NCI-H446 treated with DMSO at 0.1 percent for 48 hours (cell line): ENCODE measurements around the gene P2RY14.

Experiments used
- DNase-seq: peaks from one replicate; lab custom pipeline; 2025; lab: John Stamatoyannopoulos, UW

Gene P2RY14

DNA sequence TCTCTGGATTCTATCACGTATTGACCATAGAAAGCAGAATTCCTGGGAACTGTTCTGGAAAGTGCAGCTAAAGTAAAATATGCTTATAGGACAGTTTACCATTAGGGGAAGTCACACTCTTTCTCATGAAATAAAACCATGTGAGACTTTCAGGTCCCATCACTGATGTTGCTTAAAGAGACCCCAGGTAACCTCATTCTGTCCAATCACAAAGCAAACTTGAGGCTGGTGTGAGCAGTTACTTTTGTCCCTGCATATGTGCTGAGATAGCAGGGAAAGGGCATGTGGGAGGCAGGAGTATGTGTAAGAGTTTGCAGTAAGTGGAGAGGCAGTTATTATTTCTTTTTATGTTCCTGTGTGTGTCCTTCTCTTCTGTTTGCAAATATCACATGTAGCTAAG lies 22.2 kb upstream of the P2RY14 start:
- no peak for DNase-seq

DNA sequence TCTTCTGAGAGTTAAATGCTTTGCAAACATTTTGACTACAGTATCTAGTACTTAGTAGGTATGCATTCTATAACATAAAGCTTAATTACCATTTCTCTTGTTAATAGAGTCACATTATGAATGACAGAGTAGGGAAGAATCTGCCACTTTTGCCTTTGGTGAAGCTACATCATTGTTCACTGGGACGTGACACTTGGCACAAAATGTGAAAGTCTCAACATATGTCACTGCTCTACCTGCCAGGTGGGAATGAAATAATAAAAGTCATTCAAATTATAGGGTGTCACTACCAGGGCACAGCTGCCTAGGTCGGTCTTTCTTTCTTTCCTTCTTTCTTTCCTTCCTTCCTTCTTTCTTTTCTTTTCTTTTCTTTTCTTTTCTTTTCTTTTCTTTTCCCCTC lies 20.7 kb upstream of the P2RY14 start:
- DNase-seq = no peak

DNA sequence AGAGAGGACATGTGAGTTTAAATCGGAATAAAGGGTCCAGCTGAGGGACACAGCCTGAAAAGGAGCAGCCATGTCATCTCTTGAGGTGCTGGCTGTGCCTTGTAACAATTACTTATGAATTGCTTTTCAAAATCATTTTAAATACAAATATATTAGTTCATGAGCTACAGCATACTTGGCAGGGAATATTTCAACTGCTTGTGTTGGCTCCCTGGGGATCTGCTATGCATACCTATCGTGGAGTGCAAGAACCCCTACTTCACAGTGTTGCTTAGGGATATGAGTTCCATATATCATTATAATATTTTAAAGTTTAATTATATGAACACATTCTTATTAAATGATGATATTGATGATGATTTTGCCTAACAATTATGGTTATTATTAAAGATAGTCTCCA lies 19.1 kb upstream of the P2RY14 start:
- DNase-seq = no peak

DNA sequence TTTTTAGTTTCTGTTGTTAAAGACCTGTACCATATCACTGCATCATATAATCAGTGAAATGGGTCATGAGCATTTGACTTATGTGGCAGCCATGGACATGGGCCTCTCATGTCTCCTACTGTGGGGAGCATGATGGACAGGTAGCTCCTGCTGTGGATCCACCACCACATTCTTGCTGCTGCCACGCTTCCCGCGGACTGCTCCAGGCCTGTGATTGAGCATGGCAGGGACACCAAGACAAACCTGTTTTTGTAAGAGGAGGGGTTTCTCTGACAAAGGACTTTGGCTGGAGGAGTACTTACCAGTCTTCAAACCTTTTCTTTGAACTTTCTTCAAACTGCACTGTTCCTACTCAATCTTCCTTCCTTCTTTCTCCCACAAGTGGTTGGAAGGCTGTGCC lies 17.9 kb upstream of the P2RY14 start:
- no peak for DNase-seq

DNA sequence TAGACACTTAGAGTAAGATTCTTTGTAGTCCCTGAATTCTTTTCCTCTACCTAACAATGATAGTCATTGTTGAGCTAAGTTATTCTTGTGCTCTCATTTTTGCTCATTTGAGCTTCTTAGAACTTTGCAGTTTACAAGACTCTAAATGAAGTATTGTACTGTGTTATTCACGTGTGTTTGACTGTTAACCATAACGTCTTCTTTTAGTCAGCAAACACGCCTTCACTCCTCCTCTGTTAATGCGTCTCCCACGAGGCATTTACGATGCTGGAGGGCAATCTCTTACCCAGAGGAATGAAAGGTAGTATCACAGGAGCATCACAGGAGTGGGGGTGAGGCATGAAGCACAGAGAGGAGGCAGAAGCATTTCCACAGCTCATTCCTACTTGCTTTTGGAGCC lies 14.8 kb upstream of the P2RY14 start:
- DNase-seq = no peak

DNA sequence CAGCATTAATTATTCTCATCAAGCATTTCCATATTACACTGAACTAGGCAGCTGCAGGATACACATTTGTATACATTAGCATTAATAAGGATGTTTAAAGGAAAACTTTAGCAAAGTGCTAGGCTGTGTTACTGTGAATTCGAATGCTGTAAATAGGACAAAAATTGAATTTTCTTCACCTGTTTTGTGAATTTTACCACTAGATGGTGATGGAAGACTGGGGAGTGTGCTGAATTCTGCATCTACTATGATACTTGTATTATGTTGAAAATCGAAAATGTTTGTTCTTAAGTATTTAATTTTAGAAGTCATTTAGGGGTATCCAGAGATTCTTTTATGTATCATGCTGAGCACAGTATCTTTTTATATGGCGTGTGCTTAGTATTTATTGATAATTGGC lies 12.3 kb upstream of the P2RY14 start:
- no peak for DNase-seq

DNA sequence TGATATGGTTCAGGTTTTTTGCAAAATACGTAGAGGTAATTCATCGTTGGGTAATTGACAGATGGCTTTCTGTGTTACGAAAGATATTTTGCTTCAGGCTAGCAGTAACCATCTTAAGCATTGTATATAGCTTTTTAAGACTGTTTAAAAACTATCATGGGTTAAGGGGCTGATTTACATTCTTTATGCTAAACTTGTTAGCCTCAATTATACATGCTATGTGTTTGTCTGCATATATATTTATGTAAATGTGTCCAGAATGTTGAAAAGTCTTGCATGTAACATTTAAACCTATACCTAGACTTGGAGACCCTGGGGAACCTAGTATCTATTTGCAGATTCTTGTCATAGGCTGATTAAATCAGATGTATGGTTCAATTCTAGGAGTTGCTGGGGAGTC lies 11.1 kb upstream of the P2RY14 start:
- no peak for DNase-seq

DNA sequence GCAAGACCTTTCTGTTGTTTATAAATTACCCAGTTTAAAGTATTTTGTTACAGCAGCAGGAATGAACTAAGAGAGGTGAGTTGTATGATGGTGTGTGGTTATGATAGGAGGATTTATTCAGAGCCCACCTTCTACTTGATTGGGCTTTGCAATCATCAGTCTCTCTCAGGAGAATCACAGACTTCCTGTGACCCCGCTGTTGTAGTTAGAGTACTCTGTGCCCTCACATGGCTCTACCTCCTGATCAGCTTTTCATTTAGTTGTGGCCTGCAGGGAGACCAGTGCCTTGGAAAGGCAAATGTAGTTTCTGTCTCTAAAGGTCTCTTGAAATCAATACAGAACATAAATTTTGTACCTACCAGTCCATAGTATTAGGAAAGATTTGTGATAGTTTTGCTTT lies 7.6 kb upstream of the P2RY14 start:
- no peak for DNase-seq

DNA sequence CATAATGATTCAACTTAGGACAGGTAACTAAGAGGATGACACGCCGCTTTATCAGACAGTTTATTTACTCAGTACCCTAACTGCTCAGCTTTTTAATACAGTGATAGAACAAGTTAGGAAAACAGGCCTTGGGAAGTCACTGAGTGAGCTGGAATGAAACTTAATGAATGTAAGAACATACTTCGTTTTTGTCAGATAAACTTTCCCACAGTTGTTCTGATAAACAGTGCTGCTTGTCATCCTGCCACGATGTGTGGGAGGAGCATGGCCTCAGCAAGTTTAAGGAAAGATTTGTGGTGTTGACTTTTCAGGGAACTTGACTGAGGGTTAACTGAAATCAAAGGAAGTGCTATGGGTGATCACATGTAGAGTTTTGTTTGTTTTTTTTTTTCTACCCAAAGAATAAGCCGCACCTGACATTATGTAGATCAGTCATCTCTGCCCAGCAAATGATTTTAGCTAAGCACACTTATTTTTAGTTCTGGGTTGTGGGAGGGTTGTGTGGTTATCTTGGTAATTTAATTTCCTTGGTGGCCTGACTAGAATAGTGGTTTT lies 5.6 kb upstream of the P2RY14 start:
- DNase-seq = no peak

DNA sequence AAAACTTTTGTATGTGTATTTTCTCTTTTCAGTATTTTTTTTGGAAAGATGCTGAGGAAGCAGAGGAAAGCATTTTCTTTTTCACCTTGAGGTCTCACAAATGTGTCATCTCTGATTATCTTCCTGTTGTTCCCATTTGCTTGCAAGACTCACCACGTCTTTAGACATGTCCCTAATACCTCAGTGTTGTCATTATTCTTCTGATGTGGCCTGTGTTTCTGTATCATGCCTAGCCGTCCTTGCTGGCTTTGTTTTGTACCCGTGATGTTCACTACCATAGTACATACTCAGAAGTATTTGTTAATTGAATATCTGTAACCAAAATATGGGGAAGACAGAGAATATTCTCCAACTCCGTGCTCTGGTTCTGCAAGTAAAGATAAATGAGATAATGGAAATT lies 5.0 kb upstream of the P2RY14 start:
- DNase-seq = no peak

DNA sequence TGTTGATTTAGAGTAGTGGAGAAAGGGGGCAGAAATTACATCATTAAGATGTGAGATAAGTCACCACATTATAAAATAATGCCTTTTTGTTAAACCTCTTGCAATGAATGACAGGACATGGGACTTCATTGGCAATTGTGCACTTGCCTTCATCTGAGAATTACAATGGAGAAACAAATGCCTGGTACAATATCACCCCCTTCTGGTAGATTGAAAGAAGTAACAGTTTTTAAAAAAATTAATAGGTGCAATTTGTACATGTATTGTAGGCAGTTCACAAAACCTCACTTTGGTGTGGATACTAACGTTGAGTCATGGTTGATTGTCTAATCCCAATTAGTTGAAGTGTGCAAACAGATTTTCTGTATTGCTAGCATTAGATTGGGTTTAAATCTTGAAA lies 4.6 kb upstream of the P2RY14 start:
- DNase-seq = peak; percentile 55

DNA sequence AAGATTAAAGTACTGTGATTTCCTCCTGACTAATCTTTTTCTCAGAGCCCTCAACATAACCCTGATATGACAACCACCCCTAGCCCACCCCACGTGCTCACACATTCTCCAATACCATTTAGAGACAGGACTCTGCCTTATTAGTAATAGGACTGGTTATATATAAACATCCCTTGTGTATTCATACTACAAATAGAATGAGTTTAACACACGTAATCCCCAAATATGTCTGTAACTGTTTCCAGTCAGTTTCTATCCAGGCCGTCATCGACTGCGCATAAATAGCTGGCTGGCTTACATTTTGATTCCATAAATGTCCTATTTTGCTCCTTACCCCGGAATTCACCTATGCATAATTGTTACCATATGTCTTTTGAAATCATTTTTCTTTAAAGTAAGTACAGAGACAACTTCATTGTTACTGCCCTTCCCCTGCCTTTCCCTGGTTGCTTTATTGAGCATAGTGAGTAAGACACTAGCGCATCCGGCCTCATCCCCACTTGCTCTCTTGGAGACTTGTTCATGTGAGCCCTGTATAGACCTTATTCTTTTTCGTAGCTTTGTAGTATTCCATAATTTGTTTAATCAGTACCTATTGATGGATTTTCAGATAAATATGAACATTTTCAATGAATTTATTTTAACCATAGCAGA lies 3.5 kb upstream of the P2RY14 start:
- DNase-seq = no peak

DNA sequence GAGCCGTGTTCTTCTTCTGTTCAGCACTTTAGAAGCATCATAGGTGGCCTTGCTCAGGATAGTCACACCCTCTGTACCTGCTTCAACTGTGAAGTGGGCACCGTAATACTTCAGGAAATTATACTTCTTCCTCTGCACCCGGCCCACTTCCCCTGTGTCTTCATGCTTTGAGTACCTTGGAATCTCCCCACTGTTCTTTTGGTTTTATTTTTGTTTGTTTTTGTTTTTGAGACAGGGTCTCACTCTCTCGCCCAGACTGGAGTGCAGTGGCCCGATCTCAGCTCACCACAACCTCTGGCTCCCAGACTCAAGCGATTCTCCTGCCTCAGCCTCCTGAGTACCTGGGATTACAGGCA lies 1.7 kb downstream of the P2RY14 start:
- DNase-seq = no peak

DNA sequence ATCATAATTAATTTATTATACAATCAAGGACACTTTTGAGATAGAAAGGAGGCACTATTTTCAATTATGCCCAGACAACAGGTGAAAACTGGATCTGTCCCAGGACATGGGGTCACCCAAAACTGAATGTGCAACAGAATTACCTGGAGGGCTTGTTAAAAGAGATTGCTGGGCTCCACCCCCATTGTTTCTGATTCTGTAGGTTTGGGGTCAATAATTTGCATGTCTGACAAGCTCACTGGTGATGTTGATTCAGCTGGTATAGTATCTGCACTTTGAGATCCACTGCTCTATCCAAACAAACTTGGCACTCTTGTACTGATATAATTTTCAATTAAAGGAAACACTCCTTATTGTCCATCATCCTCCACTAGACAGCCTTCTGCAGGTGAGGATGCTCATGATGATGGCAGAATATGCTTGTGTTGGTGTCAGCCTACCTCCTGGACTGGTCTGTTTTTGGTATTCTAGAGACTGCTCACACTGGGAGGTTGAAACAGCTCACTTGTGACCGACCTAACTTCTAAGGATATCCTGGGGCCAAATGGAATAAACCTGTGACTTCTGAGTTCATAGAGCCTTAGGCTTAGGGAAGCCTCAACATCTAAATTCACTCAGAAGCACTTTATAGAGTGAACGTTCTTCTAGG lies 2.2 kb downstream of the P2RY14 start:
- DNase-seq = no peak

DNA sequence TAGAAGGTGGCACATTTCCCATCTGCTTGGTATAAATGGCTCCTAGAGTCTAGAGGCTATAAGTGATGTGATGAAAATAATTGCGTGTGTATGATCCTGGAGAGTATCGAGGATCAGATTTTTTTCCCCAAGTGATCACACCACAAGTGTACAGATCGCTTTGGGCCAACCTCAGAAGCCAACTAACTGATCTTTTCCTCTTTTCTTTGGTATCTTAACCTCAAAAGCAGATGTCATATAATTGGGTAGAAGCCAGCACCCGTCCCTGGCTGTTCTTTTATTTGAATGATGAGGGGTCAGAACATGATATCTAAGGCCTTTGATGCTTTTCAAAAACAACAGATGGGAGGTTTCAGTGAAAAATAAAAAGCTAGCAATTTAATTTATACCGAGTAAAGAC lies 3.3 kb downstream of the P2RY14 start:
- peak; percentile 12 for DNase-seq

DNA sequence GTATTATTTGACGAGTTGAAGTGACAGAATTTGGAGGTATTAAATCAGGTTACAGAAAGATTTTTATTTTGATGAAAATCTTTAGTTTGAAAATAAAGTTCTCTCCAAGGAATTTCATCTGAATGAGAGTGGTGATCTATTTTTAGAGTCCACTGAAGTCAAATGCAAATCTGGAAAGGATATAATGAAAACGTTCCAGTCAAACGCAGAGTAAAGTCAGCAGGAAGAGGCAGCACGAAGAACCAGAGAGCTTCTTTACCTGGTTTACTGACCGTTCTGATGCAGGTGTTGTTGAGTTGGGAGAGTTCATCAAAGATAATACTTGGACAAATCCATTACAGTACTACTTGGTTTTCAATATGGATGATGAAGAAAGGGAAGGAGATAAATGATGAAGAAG lies 8.7 kb downstream of the P2RY14 start:
- DNase-seq = no peak

DNA sequence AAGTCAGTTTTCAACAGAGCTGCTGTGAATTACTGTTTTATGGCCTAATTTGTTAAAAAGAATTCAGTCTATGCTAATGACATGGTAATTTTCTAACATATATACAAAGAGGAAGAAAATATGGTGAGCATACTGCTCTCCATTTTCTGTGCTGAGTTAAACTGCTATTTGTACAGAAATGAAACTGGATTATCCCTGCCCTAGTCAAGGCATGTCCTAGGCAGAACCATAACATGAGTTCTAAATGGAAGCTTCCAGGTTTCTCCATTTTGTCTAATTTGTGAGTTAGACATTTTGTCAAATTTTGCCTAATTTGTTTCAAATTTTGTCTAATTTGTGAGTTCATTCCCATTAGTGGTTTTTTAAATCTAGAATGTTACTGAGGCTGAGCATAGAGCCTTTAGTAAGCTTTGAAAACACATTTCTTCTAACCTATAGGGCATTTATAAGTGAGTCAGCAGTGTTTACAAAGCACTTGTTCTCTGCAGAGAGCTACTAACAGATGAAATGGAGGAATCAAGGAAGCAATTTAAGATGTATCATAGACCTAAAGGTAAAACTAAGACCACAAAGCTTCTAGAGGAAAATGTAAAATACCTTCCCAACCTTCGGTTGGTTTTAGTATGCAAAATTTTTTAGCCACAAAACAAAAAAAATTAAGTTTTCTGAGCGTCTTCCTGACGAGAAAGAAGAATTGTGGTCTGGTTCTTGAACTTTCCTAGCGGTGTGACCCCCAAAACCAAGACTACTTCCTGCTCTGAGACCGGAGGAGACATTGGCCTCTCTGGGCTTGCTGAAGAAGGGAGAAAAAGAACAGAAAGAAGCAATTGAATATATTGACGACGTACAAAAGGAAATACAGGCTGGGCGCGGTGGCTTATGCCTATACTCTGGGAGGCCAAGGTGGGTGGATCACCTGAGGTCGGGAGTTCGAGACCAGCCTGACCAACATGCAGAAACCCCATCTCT lies 9.8 kb downstream of the P2RY14 start:
- DNase-seq = no peak

DNA sequence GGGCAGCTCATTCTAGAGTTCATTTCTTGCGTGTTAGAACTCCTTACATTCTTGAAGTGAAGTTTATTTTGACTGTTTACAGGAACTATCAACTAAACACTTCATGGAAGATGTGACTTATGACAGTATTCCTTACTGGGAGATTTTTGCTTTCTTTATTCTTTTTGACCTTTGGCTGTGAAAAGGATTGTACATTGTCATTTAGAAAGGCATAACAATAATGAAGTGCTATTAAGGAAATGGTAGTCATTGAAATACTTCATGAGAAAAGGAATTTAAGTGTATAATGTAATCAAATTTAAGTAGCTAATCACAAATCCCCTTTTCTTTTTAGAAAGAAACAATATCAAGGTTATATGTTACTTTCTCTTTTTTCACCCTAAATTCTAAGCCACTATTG lies 11.3 kb downstream of the P2RY14 start:
- no peak for DNase-seq

DNA sequence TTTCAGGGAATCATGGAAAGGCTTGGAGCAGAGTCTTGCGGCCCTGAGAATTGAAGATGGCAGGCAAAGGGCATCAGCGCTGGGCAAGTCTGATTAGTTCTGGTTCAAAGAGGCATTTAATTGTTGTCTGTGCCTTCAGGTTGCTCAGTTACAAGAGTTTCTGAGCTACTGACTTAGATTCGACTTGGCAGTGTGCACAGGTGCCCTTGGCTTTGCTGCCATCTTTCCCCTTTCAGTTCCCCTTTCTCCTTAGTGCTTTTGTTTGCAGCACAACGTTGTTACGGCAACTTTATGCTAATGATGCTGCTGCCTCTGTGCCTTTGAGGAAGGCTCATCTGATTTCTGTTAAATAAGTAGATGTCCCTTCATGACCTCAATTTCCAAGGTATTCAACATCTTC lies 12.5 kb downstream of the P2RY14 start:
- no peak for DNase-seq

DNA sequence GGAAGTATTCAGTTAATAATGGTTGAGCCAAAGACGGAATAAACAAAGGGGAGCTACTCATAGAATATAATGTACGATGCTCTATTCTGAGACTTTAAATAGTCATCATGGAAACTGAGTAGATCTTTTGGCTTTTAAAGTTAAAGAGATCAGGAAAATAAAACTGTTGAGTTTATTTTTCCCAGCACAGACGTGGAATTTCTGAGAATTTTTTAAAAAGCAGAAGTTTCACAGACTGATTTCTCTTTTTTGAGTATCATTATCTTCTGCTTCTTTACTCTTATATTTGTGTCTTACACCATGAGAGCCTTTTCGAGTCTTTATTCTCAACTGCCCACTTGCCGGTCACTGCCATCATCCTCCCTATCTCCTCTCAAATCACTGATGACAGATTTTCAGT lies 13.2 kb downstream of the P2RY14 start:
- no peak for DNase-seq

DNA sequence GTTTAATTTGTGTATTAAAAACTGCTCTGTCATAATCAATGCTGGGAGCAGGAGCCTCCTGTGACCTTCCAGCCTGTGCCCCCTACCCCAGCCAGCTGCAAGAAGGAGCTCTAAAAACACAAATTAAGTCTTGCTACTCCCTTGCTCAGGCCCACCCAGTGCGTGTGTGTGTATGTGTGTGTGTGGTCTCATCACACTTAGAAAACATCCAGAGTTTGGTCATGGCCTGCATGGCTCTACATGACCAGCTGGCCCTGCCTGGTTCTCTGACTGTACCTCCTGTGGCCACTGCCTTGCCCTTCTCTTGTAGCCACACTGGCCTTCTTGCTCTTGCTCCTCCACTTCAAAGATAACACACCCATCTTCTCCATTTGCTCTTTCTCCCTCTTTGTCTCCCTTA lies 13.7 kb downstream of the P2RY14 start:
- no peak for DNase-seq

DNA sequence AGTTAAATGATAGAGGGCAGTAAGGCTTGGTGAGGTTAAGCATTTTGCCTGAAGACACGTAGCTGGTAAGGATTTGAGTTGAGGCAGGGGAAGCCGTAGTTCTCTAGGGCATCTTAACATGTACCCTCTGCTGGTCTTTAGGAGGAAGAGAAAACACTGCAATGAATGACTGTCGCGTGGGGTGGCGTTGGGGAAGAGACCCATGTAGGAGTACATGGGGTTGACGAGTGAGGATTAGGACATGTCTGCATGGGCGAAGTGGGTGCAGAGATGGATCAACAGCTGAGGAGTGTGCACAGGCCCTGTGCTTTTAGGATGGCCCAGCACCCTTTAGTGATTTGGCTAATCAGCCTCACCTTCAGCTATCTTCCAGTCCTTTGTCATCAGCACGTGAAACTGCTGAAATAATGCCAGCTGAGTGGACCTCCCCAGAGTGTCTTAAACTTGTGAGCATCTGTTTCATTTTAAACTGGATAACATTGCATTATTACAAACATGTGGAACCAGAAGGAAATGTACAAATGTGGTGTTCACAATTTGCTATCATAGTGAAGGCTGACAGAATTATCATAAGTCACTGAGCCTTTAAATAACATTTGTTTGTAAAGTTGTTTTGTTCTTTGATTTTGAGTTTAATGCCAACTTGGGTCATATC lies 15.3 kb downstream of the P2RY14 start:
- DNase-seq = no peak
